ENCODE results near the gene ADCK1. TPM values are rescaled to one million over a fixed set of nuclear protein-coding genes. Genes with fewer than 3 reads are reported as not detected.

Gene ADCK1
- total RNA-seq, 2 experiments from 2014 or later, result 7.1 to 8.7 TPM

- Histone ChIP-seq H3K9me3 (ENCODE audit: control insufficient read depth in 1 of 2, insufficient read depth in 1 of 2, low read length in 2 of 2) (no peaks in the 10 kb centered on the region), H3K36me3 (ENCODE audit: insufficient read depth, low read length) (peaks cover 13% of the 10 kb centered on the region), H3K4me1 (ENCODE audit: insufficient read depth, low read length) (no peaks in the 10 kb centered on the region), H3K27ac (ENCODE audit: low read depth in 1 of 2, low read length in 2 of 2) (no peak overlapping the region), H3K27me3 (ENCODE audit: control insufficient read depth in 1 of 2, insufficient read depth in 2 of 2, low read length in 2 of 2) (no peaks in the 10 kb centered on the region), H3K4me3 (ENCODE audit: low read length) (no peak overlapping the region)
- TF ChIP-seq CTCF (IDR thresholded peaks at IDR 0.05), result no peak
- CTCF ChIA-PET, result no interaction called here
- no peak overlapping the region for H3K27ac Mint-ChIP-seq
- intact Hi-C loops (cut with DNase I, micrococcal nuclease), result no loop called here
- H3K9me3 Mint-ChIP-seq, result no peaks in the 10 kb centered on the region
- DNase-seq (no peak), ATAC-seq (ENCODE audit: poor library complexity) (no peak)
- POLR2A ChIA-PET, result no interaction called here
- H3K4me1 Mint-ChIP-seq (ENCODE audit: low read depth), result peaks cover 2% of the 10 kb centered on the region
- no peak overlapping the region for H3K4me3 Mint-ChIP-seq
- H3K36me3 Mint-ChIP-seq (ENCODE audit: low read depth), result peaks cover 66% of the 10 kb centered on the region
- H3K27me3 Mint-ChIP-seq, result no peaks in the 10 kb centered on the region
Observed at GRCh38 chr14:77822307-77822706, 22.4 kb downstream of the ADCK1 start.

DNA sequence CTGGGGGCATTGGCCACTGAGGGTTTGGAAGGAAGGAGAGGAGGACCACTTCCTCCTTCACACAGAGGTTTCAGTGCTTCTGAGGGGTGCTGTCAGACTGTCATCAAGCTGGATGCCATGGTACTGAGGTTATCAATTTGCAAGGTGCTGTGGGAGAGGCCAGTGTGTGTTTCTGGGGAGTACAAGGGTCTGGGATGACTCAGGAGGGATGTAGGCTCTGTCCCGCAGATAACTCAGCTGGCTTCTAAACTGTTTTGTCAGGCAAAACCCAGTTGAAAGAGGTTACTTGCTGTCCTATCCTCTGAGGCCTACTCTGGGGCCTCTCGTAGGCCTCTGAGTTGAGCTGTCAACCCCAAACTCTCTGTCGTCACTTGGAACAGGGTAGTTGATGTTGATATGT, 22.8 kb downstream of the ADCK1 start:
- Histone ChIP-seq H3K9me3 (ENCODE audit: control insufficient read depth in 1 of 2, insufficient read depth in 1 of 2, low read length in 2 of 2) (no peaks in the 10 kb centered on the region), H3K27ac (ENCODE audit: low read depth in 1 of 2, low read length in 2 of 2) (no peak overlapping the region), H3K4me3 (ENCODE audit: low read length) (no peak overlapping the region), H3K4me1 (ENCODE audit: insufficient read depth, low read length) (no peaks in the 10 kb centered on the region), H3K36me3 (ENCODE audit: insufficient read depth, low read length) (peaks cover 13% of the 10 kb centered on the region), H3K27me3 (ENCODE audit: control insufficient read depth in 1 of 2, insufficient read depth in 2 of 2, low read length in 2 of 2) (no peaks in the 10 kb centered on the region)
- Mint-ChIP-seq H3K4me3 (no peak overlapping the region), H3K36me3 (ENCODE audit: low read depth) (peaks cover 62% of the 10 kb centered on the region), H3K27ac (no peak overlapping the region), H3K4me1 (ENCODE audit: low read depth) (no peaks in the 10 kb centered on the region), H3K27me3 (no peaks in the 10 kb centered on the region), H3K9me3 (no peaks in the 10 kb centered on the region)
- intact Hi-C loops (cut with DNase I, micrococcal nuclease), result no loop called here
- ATAC-seq (ENCODE audit: poor library complexity) (no peak), DNase-seq (no peak)
- ChIA-PET CTCF (no interaction called here), POLR2A (no interaction called here)
- no peak for TF ChIP-seq CTCF (IDR thresholded peaks at IDR 0.05)

DNA sequence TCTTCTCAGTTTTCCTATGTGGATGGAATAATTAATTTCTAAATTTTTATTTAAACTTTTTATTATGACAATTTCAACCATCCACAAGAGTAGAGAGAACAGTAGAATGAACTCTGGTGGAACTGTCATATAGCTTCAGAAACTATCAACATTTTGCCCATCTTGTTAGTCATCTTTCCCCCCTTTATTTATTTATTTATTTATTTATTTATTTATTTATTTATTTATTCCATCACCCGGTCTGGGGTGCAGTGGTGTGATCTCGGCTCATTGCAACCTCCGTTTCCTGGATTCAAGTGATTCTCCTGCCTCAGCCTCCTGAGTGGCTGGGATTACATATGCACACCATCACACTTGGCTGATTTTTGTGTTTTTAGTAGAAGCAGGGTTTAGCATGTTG, 23.5 kb downstream of the ADCK1 start:
- ATAC-seq (ENCODE audit: poor library complexity) (no peak), DNase-seq (no peak)
- peaks cover 62% of the 10 kb centered on the region for H3K36me3 Mint-ChIP-seq (ENCODE audit: low read depth)
- ChIA-PET CTCF (no interaction called here), POLR2A (no interaction called here)
- Histone ChIP-seq H3K27me3 (ENCODE audit: control insufficient read depth in 1 of 2, insufficient read depth in 2 of 2, low read length in 2 of 2) (no peaks in the 10 kb centered on the region), H3K4me3 (ENCODE audit: low read length) (no peak overlapping the region), H3K27ac (ENCODE audit: low read depth in 1 of 2, low read length in 2 of 2) (no peak overlapping the region), H3K4me1 (ENCODE audit: insufficient read depth, low read length) (no peaks in the 10 kb centered on the region), H3K36me3 (ENCODE audit: insufficient read depth, low read length) (peaks cover 13% of the 10 kb centered on the region), H3K9me3 (ENCODE audit: control insufficient read depth in 1 of 2, insufficient read depth in 1 of 2, low read length in 2 of 2) (no peaks in the 10 kb centered on the region)
- no peaks in the 10 kb centered on the region for H3K9me3 Mint-ChIP-seq
- H3K4me1 Mint-ChIP-seq (ENCODE audit: low read depth), result no peaks in the 10 kb centered on the region
- no peak for TF ChIP-seq CTCF (IDR thresholded peaks at IDR 0.05)
- intact Hi-C loops (cut with DNase I, micrococcal nuclease), result no loop called here
- H3K4me3 Mint-ChIP-seq, result no peak overlapping the region
- H3K27ac Mint-ChIP-seq, result no peak overlapping the region
- H3K27me3 Mint-ChIP-seq, result no peaks in the 10 kb centered on the region
